Caco-2 (cell line): ENCODE data around the gene KIAA1614. TPM values are rescaled to one million over a fixed set of nuclear protein-coding genes. Genes with fewer than 3 reads are reported as not detected.

Experiments
- BruUV-seq: library from RNA; stranded (reverse); fragments of 400-500 nt; replicated peaks from 2 replicates; lab custom pipeline; 2021; lab: Mats Ljungman, UMichigan
- CTCF ChIA-PET: fragments of 300-600 bp; sonication (Branson Sonifier 250); formaldehyde crosslinking; loops from one replicate; lab custom pipeline; 2022; ENCODE audit warnings: antibody characterized with exemption; lab: Charles Lee
- POLR2A ChIA-PET: fragments of 300-600 bp; sonication (Branson Sonifier 250); formaldehyde crosslinking; loops from one replicate; lab custom pipeline; 2022; ENCODE audit warnings: antibody characterized with exemption; lab: Charles Lee
- DNase-seq, 2 experiments: peaks; one replicate each; pipeline versions ENCODE4 v3.0.0 to v3.0.0-alpha.2; 2020 to 2022
- H3K27me3 ChIP-seq: replicated peaks from 2 replicates; pipeline ENCODE4 v1.6.0; 2011; ENCODE audit warnings: low read length; ENCODE audit not compliant: control insufficient read depth, insufficient read depth
- H3K36me3 ChIP-seq: 2 replicates; pipeline ENCODE4 v1.5.1; 2011; ENCODE audit warnings: low read length; ENCODE audit not compliant: control insufficient read depth, insufficient read depth
- H3K4me1 ChIP-seq: fragments of 250-450 bp; sonication (Bioruptor Pico); 2 replicates; pipeline ENCODE4 v1.5.1; 2020; ENCODE audit warnings: mild to moderate bottlenecking
- H3K4me3 ChIP-seq: 2 replicates; pipeline ENCODE4 v1.5.1; 2011; ENCODE audit warnings: low read depth, mild to moderate bottlenecking, control low read depth, low read length
- H3K9me3 ChIP-seq: fragments of 250-450 bp; sonication (Bioruptor Pico); 2 replicates; pipeline ENCODE4 v1.5.1; 2020; ENCODE audit warnings: mild to moderate bottlenecking, moderate library complexity
- H3K27ac Mint-ChIP-seq: one replicate; pipeline ENCODE4 v1.8.0; 2022; ENCODE audit warnings: mixed read lengths; ENCODE audit not compliant: unreplicated experiment
- H3K27me3 Mint-ChIP-seq: one replicate; pipeline ENCODE4 v1.8.0; 2022; ENCODE audit warnings: mixed read lengths; ENCODE audit not compliant: insufficient read depth, unreplicated experiment
- H3K36me3 Mint-ChIP-seq: one replicate; pipeline ENCODE4 v1.8.0; 2022; ENCODE audit warnings: mild to moderate bottlenecking, mixed read lengths; ENCODE audit not compliant: insufficient read depth, unreplicated experiment
- H3K4me1 Mint-ChIP-seq: one replicate; pipeline ENCODE4 v1.8.0; 2022; ENCODE audit warnings: low read depth, mixed read lengths; ENCODE audit not compliant: unreplicated experiment
- H3K4me3 Mint-ChIP-seq: one replicate; pipeline ENCODE4 v1.8.0; 2022; ENCODE audit warnings: mild to moderate bottlenecking, moderate library complexity, mixed read lengths; ENCODE audit not compliant: unreplicated experiment
- H3K9me3 Mint-ChIP-seq: one replicate; pipeline ENCODE4 v1.8.0; 2022; ENCODE audit warnings: mixed read lengths; ENCODE audit not compliant: unreplicated experiment
- intact Hi-C: fragments of 100-400 bp; cut with micrococcal nuclease; formaldehyde crosslinking; loops from one replicate; pipeline ENCODE4 v1.10.0; 2022; ENCODE audit not compliant: unreplicated experiment
- total RNA-seq: library from RNA; stranded (reverse); gene quantifications from 2 replicates; pipeline ENCODE4 v1.2.3, GENCODE V29; 2022
- TF ChIP-seq, protein P1 (sequence below), 2 experiments: fragments of 200-600 bp in 1 of 2; IDR thresholded peaks; 1 replicate in 1 of 2; 2 replicates in 1 of 2; pipeline versions ENCODE4 v1.5.1 to v1.8.0; 2011 to 2022; ENCODE audit warnings: antibody characterized with exemption in 1 of 2, control low read depth in 1 of 2, inconsistent platforms in 1 of 2, low read depth in 1 of 2, low read length in 1 of 2, mild to moderate bottlenecking in 1 of 2, moderate library complexity in 1 of 2; ENCODE audit not compliant: insufficient read depth in 1 of 2, severe bottlenecking in 1 of 2, unreplicated experiment in 1 of 2

KIAA1614 gene
- total RNA-seq, 1 experiment from 2014 or later, result 0.29 TPM

GRCh38 chr1:180896161-180896560 lies 16.5 kb upstream of the KIAA1614 start:
- intact Hi-C loops, result no loop called here
- ChIA-PET CTCF (no interaction called here), POLR2A (no interaction called here)
- no peaks in the 10 kb centered on the region for H3K9me3 Mint-ChIP-seq
- TF ChIP-seq, protein P1, sequence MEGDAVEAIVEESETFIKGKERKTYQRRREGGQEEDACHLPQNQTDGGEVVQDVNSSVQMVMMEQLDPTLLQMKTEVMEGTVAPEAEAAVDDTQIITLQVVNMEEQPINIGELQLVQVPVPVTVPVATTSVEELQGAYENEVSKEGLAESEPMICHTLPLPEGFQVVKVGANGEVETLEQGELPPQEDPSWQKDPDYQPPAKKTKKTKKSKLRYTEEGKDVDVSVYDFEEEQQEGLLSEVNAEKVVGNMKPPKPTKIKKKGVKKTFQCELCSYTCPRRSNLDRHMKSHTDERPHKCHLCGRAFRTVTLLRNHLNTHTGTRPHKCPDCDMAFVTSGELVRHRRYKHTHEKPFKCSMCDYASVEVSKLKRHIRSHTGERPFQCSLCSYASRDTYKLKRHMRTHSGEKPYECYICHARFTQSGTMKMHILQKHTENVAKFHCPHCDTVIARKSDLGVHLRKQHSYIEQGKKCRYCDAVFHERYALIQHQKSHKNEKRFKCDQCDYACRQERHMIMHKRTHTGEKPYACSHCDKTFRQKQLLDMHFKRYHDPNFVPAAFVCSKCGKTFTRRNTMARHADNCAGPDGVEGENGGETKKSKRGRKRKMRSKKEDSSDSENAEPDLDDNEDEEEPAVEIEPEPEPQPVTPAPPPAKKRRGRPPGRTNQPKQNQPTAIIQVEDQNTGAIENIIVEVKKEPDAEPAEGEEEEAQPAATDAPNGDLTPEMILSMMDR (IDR thresholded peaks at IDR 0.05; ENCODE audit: insufficient read depth in 1 of 2, low read depth in 1 of 2, low read length in 1 of 2, severe bottlenecking in 1 of 2, unreplicated experiment in 1 of 2), result no peak
- no peaks in the 10 kb centered on the region for H3K27me3 Mint-ChIP-seq
- Histone ChIP-seq H3K4me3 (no peak overlapping the region), H3K4me1 (no peaks in the 10 kb centered on the region), H3K27me3 (no peaks in the 10 kb centered on the region), H3K9me3 (no peaks in the 10 kb centered on the region), H3K36me3 (no peaks in the 10 kb centered on the region)
- H3K4me3 Mint-ChIP-seq, result no peak overlapping the region
- H3K4me1 Mint-ChIP-seq, result no peaks in the 10 kb centered on the region
- DNase-seq, result no peak
- H3K36me3 Mint-ChIP-seq, result peaks cover 6% of the 10 kb centered on the region
- BruUV-seq, result no TSS peak
- H3K27ac Mint-ChIP-seq, result no peak overlapping the region

DNA sequence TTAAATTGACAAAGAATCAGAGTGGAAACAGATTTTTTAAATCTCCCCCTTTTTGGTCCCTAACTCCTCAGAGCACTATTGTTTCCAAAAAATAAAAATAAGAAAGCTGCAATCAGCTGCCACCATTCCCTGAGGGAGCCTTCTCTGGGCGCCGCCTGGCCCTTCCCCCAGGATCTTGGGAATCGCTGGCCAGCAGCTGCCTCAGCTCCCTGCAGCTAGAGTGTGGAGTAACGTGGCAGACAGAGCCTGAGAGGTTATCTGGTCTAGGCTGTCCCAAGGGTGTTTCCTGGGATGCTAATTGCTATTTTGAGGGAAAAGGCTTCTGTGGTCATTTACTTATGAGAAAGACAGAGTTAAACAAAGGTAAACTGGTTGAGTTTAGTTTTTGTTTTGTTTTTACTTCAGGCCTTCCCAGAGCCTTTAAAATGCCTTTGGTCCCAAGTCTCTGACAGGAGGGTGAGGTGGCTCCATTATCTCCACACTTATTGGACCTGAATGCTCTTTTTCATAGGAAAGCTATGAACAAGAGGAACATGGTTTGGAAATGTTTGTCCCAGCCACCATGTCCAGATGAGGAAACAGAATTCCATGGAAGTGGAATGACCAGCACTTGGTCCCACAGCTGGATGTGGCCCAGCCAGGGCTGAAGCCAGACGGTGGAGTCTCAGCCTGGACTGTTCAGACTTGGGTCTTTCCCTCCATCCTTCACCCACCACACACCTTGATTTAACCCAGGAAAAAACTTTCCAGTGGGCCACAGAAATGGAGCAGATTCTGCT lies 14.1 kb upstream of the KIAA1614 start:
- Histone ChIP-seq H3K36me3 (no peaks in the 10 kb centered on the region), H3K4me1 (no peaks in the 10 kb centered on the region), H3K4me3 (no peak overlapping the region), H3K27me3 (no peaks in the 10 kb centered on the region), H3K9me3 (no peaks in the 10 kb centered on the region)
- Mint-ChIP-seq H3K27ac (no peak overlapping the region), H3K36me3 (peaks cover 12% of the 10 kb centered on the region), H3K4me1 (no peaks in the 10 kb centered on the region), H3K27me3 (no peaks in the 10 kb centered on the region), H3K4me3 (no peak overlapping the region), H3K9me3 (no peaks in the 10 kb centered on the region)
- no TSS peak for BruUV-seq
- intact Hi-C loops, result no loop called here
- CTCF ChIA-PET, result no interaction called here
- TF ChIP-seq, protein P1 (IDR thresholded peaks at IDR 0.05; ENCODE audit: insufficient read depth in 1 of 2, low read depth in 1 of 2, low read length in 1 of 2, severe bottlenecking in 1 of 2, unreplicated experiment in 1 of 2), result no peak
- POLR2A ChIA-PET, result no interaction called here
- no peak for DNase-seq

- TF ChIP-seq, protein P1 (IDR thresholded peaks at IDR 0.05; ENCODE audit: insufficient read depth in 1 of 2, low read depth in 1 of 2, low read length in 1 of 2, severe bottlenecking in 1 of 2, unreplicated experiment in 1 of 2), result no peak
- no peak overlapping the region for H3K4me3 Mint-ChIP-seq
- no peaks in the 10 kb centered on the region for H3K9me3 Mint-ChIP-seq
- H3K4me1 ChIP-seq, result no peaks in the 10 kb centered on the region
- peaks cover 12% of the 10 kb centered on the region for H3K36me3 Mint-ChIP-seq
- CTCF ChIA-PET, result no interaction called here
- H3K27me3 Mint-ChIP-seq, result no peaks in the 10 kb centered on the region
- H3K4me1 Mint-ChIP-seq, result no peaks in the 10 kb centered on the region
- no peaks in the 10 kb centered on the region for H3K27me3 ChIP-seq
- no peak overlapping the region for H3K27ac Mint-ChIP-seq
- no TSS peak for BruUV-seq
- intact Hi-C loops, result no loop called here
- no peaks in the 10 kb centered on the region for H3K9me3 ChIP-seq
- DNase-seq, result no peak
- H3K4me3 ChIP-seq, result no peak overlapping the region
- POLR2A ChIA-PET, result no interaction called here
- H3K36me3 ChIP-seq, result no peaks in the 10 kb centered on the region
Measured at GRCh38 chr1:180899262-180899661, 13.4 kb upstream of the KIAA1614 start.
